HEK293 (cell line): ENCODE data around the gene M1AP.

Experiments used
- CTCF ChIA-PET: fragments of 350-600 bp; formaldehyde crosslinking; extraction: SDS; loops from one replicate; lab custom pipeline; 2021; ENCODE audit warnings: antibody characterized with exemption; lab: Yijun Ruan, JAX
- POLR2A ChIA-PET: fragments of 300-600 bp; formaldehyde crosslinking; extraction: SDS; loops from one replicate; lab custom pipeline; 2020; ENCODE audit warnings: antibody characterized with exemption, inconsistent platforms; lab: Yijun Ruan, JAX
- H3K27ac ChIP-seq: fragments of 200-500 bp; sonication (Bioruptor generic); 2 replicates; pipeline ENCODE4 v1.5.1; 2014; ENCODE audit warnings: low read depth, low read length, control low read depth, inconsistent platforms; ENCODE audit errors: extremely low read depth
- H3K36me3 ChIP-seq, 2 experiments: fragments of 200-500 bp in 1 of 2; sonication (Bioruptor generic) in 1 of 2; 1 replicate in 1 of 2; 2 replicates in 1 of 2; pipeline ENCODE4 v1.5.1; 2014 to 2017; ENCODE audit warnings: inconsistent platforms in 2 of 2, low read length in 2 of 2; ENCODE audit not compliant: control insufficient read depth in 2 of 2, insufficient read depth in 1 of 2
- H3K4me1 ChIP-seq: fragments of 200-500 bp; sonication (Bioruptor generic); 2 replicates; pipeline ENCODE4 v1.5.1; 2014; ENCODE audit warnings: mild to moderate bottlenecking, low read length, inconsistent platforms; ENCODE audit not compliant: control insufficient read depth, insufficient read depth
- H3K4me3 ChIP-seq: 2 replicates; pipeline ENCODE4 v1.5.1; 2011; ENCODE audit warnings: low read depth, mild to moderate bottlenecking, control low read depth, low read length, moderate library complexity
- H3K9me3 ChIP-seq: fragments of 200-500 bp; sonication (Bioruptor generic); 2 replicates; pipeline ENCODE4 v1.5.1; 2014; ENCODE audit warnings: low read depth, low read length, inconsistent platforms; ENCODE audit not compliant: control insufficient read depth, insufficient read depth
- BCL11A ChIP-seq: fragments of 450-650 bp; formaldehyde crosslinking; IDR thresholded peaks from 2 replicates; pipeline ENCODE4 v1.5.1; 2016; ENCODE audit warnings: low read depth, missing biosample characterization, missing genetic modification characterization
- GLI4 ChIP-seq: fragments of 450-650 bp; formaldehyde crosslinking; IDR thresholded peaks from 2 replicates; pipeline ENCODE4 v1.5.1; 2016; ENCODE audit warnings: missing biosample characterization, missing genetic modification characterization
- PRDM6 ChIP-seq: fragments of 450-650 bp; formaldehyde crosslinking; IDR thresholded peaks from 2 replicates; pipeline ENCODE4 v1.5.1; 2017; ENCODE audit warnings: missing biosample characterization, missing genetic modification characterization
- SP3 ChIP-seq: fragments of 450-650 bp; formaldehyde crosslinking; IDR thresholded peaks from 2 replicates; pipeline ENCODE4 v1.5.1; 2016; ENCODE audit warnings: missing biosample characterization, missing genetic modification characterization
- ZBTB49 ChIP-seq: fragments of 450-650 bp; formaldehyde crosslinking; IDR thresholded peaks from 2 replicates; pipeline ENCODE4 v1.5.1; 2016; ENCODE audit warnings: missing biosample characterization, missing genetic modification characterization, low read depth
- ZNF112 ChIP-seq: fragments of 450-650 bp; formaldehyde crosslinking; IDR thresholded peaks from 2 replicates; pipeline ENCODE4 v1.5.0; 2017; ENCODE audit warnings: missing biosample characterization, missing genetic modification characterization
- ZNF138 ChIP-seq: fragments of 450-650 bp; formaldehyde crosslinking; IDR thresholded peaks from 2 replicates; pipeline ENCODE4 v1.5.1; 2016; ENCODE audit warnings: missing biosample characterization, missing genetic modification characterization, borderline replicate concordance
- ZNF148 ChIP-seq: fragments of 450-650 bp; formaldehyde crosslinking; IDR thresholded peaks from 2 replicates; pipeline ENCODE4 v1.5.0; 2017; ENCODE audit warnings: missing biosample characterization, missing genetic modification characterization, borderline replicate concordance
- ZNF18 ChIP-seq: fragments of 450-650 bp; formaldehyde crosslinking; IDR thresholded peaks from 2 replicates; pipeline ENCODE4 v1.5.1; 2016; ENCODE audit warnings: missing biosample characterization, missing genetic modification characterization
- ZNF239 ChIP-seq: fragments of 450-650 bp; formaldehyde crosslinking; IDR thresholded peaks from 2 replicates; pipeline ENCODE4 v1.5.1; 2016; ENCODE audit warnings: missing biosample characterization, missing genetic modification characterization
- ZNF391 ChIP-seq: fragments of 450-650 bp; formaldehyde crosslinking; IDR thresholded peaks from 2 replicates; pipeline ENCODE4 v1.5.1; 2016; ENCODE audit warnings: low read depth, missing biosample characterization, missing genetic modification characterization, borderline replicate concordance
- ZNF416 ChIP-seq: fragments of 450-650 bp; formaldehyde crosslinking; IDR thresholded peaks from 2 replicates; pipeline ENCODE4 v1.5.1; 2016; ENCODE audit warnings: missing biosample characterization, missing genetic modification characterization
- ZNF747 ChIP-seq: fragments of 450-650 bp; formaldehyde crosslinking; IDR thresholded peaks from 2 replicates; pipeline ENCODE4 v1.5.1; 2016; ENCODE audit warnings: missing biosample characterization, missing genetic modification characterization
- ZNF791 ChIP-seq: fragments of 450-650 bp; formaldehyde crosslinking; IDR thresholded peaks from 2 replicates; pipeline ENCODE4 v1.5.1; 2016; ENCODE audit warnings: missing biosample characterization, missing genetic modification characterization
- ZNF837 ChIP-seq: fragments of 450-650 bp; formaldehyde crosslinking; IDR thresholded peaks from 2 replicates; pipeline ENCODE4 v1.5.1; 2016; ENCODE audit warnings: missing biosample characterization, missing genetic modification characterization
- TF ChIP-seq, protein P1 (sequence below): fragments of 450-650 bp; formaldehyde crosslinking; IDR thresholded peaks from 2 replicates; pipeline ENCODE4 v1.5.1; 2016; ENCODE audit warnings: missing biosample characterization, missing genetic modification characterization
- TF ChIP-seq, protein P2 (sequence below): fragments of 450-650 bp; formaldehyde crosslinking; IDR thresholded peaks from 2 replicates; pipeline ENCODE4 v1.5.1; 2016; ENCODE audit warnings: missing biosample characterization, missing genetic modification characterization, low read depth

M1AP gene

DNA sequence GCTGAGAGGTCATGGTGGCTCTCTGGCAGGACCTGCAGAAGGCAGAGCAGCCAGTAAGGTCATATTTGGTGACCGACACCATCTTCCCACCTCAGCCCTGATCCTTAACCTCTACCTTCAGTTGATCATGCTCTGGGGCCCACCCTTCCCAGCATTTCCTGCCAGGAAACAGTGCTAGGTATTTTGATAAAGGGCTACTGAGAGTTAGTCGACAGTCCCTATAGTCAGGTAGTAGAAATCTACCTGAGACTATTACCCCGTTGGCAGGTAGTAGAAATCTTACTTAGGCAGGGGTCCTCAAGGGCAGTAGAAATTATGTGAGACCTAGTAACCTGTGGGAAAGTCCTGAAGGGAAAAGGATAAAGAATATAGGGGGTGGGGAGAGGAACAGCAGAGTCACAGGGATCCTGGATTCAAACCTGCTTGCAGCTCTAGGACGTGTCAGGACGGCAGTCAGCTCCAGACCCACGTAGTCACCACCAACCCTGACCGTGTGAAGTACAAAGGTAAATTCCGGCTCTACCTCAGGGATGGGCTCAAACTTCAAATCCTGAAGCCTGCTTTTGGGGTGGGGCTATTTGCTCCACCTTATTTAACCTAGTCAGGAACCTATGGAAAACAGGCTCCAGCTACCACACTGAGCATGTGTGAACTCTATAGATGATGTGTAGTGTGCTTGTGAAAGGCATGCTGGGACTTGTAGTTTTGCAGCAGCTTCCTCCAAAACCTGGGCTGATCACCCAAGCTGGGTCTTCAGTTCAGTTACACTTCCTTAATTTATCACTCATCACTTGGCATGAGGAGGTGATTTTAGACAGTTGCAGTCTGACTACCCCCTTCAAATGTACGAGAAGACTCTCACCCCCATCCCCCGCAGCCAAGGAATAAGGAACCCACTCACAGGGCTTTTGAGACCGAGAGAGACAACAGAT is 122.1 kb downstream of the M1AP start, which contains the start of gene DQX1 (continued):
- no peak for TF ChIP-seq ZNF138 (tag by site-specific recombination)
- TF ChIP-seq ZNF791 (tag by site-specific recombination), result no peak
- TF ChIP-seq, protein P1, sequence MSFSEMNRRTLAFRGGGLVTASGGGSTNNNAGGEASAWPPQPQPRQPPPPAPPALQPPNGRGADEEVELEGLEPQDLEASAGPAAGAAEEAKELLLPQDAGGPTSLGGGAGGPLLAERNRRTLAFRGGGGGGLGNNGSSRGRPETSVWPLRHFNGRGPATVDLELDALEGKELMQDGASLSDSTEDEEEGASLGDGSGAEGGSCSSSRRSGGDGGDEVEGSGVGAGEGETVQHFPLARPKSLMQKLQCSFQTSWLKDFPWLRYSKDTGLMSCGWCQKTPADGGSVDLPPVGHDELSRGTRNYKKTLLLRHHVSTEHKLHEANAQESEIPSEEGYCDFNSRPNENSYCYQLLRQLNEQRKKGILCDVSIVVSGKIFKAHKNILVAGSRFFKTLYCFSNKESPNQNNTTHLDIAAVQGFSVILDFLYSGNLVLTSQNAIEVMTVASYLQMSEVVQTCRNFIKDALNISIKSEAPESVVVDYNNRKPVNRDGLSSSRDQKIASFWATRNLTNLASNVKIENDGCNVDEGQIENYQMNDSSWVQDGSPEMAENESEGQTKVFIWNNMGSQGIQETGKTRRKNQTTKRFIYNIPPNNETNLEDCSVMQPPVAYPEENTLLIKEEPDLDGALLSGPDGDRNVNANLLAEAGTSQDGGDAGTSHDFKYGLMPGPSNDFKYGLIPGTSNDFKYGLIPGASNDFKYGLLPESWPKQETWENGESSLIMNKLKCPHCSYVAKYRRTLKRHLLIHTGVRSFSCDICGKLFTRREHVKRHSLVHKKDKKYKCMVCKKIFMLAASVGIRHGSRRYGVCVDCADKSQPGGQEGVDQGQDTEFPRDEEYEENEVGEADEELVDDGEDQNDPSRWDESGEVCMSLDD (tag by site-specific recombination), result no peak
- no peak for TF ChIP-seq ZNF239
- no peak for TF ChIP-seq ZNF391 (tag by site-specific recombination)

DNA sequence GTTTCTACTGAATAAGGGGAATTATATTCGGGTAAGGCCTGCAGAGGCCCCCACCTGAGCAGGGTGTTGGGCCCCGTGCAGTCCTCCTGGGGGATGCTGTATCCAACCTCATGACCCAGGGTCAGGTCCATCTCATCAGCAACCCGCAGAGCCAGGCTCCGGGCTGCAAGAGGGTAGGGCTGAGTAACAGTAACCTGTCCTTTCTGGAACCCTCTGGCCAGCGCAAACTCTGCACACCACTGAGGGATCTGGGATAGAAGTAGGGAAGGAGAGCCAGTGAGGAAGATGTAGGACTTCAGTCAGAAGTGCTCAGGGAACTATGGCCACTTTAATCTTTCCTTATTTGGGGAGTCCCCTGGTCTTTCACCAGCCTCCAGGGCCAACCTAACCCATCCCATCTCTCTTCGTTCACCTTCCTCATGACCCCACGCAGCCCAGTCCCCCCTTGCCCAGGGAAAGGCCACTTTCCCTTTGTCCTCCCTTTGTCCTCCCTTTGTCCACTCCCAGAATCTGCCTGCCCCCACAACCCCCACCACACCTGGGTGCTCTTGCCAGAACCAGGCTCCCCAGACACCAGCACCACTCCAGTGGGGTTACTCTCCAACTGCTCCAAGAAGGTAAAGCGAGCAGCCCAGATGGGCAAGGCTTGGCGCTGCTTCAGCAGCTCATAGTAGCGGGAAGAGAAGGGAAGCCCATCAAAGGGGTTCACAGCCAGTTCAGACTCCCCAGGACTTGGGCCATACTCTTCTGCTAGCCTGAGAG is 123.0 kb downstream of the M1AP start:
- Histone ChIP-seq H3K9me3 (no peaks in the 10 kb centered on the region), H3K4me1 (no peaks in the 10 kb centered on the region; the same call in 1 of the 2 replicates), H3K36me3 (peaks cover 7 to 36% of the 10 kb centered on the region in 2 experiments; a peak in 1 of 3 replicates), H3K4me3 (no peak overlapping the region), H3K27ac (no peak overlapping the region)
- CTCF ChIA-PET, result interaction anchor here (1.3 kb wide), 1 partner anchor 19 kb away, joined by 5 read pairs; no protein-coding TSS in a partner anchor
- no peak for TF ChIP-seq ZNF747 (tag by site-specific recombination)
- TF ChIP-seq ZNF416 (tag by site-specific recombination), result no peak
- TF ChIP-seq SP3, result no peak
- TF ChIP-seq, all 188 proteins: peak for 0
- POLR2A ChIA-PET, result interaction anchor here (1.0 to 1.4 kb wide), 3 partner anchors 17 to 51 kb away, joined by 5 to 9 read pairs (median 6); partner anchors contain the start of genes CCDC142, PCGF1 and TTC31

GRCh38 chr2:74524005-74524404 is 124.1 kb downstream of the M1AP start:
- no peaks in the 10 kb centered on the region for H3K9me3 ChIP-seq
- POLR2A ChIA-PET, result no interaction called here
- H3K4me1 ChIP-seq, result no peaks in the 10 kb centered on the region; the same call in 1 of the 2 replicates
- CTCF ChIA-PET, result no interaction called here
- H3K36me3 ChIP-seq, result peaks cover 7 to 36% of the 10 kb centered on the region in 2 experiments; a peak in 1 of 3 replicates
- no peak overlapping the region for H3K27ac ChIP-seq
- no peak overlapping the region for H3K4me3 ChIP-seq
- TF ChIP-seq ZBTB49 (tag by site-specific recombination) (no peak), ZNF148 (tag by site-specific recombination) (no peak), ZNF837 (no peak), ZNF112 (tag by site-specific recombination) (no peak), GLI4 (tag by site-specific recombination) (no peak), PRDM6 (tag by site-specific recombination) (no peak), ZNF18 (tag by site-specific recombination) (no peak), BCL11A (tag by site-specific recombination) (no peak)
- TF ChIP-seq, protein P2, sequence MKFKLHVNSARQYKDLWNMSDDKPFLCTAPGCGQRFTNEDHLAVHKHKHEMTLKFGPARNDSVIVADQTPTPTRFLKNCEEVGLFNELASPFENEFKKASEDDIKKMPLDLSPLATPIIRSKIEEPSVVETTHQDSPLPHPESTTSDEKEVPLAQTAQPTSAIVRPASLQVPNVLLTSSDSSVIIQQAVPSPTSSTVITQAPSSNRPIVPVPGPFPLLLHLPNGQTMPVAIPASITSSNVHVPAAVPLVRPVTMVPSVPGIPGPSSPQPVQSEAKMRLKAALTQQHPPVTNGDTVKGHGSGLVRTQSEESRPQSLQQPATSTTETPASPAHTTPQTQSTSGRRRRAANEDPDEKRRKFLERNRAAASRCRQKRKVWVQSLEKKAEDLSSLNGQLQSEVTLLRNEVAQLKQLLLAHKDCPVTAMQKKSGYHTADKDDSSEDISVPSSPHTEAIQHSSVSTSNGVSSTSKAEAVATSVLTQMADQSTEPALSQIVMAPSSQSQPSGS, result no peak
